Bronchial epithelial cell (primary cell): Measurements from ENCODE around the gene ANXA2. TPM values are rescaled to one million over a fixed set of nuclear protein-coding genes. Genes with fewer than 3 reads are reported as not detected.

Source experiments
- DNase-seq: peaks from one replicate; pipeline ENCODE4 v3.0.0-alpha.2; 2010; ENCODE audit warnings: low read depth
- FAIRE-seq: peaks from 2 replicates; lab custom pipeline; 2011; peaks lifted over from hg19 to GRCh38; lab: Jason Lieb, UNC
- H3K27me3 ChIP-seq: 2 replicates; pipeline ENCODE4 v1.5.1; 2011; ENCODE audit warnings: low read length; ENCODE audit not compliant: control insufficient read depth, insufficient read depth
- H3K36me3 ChIP-seq: 2 replicates; pipeline ENCODE4 v1.5.1; 2011; ENCODE audit warnings: low read length; ENCODE audit not compliant: control insufficient read depth, insufficient read depth
- H3K4me3 ChIP-seq: 2 replicates; pipeline ENCODE4 v1.5.1; 2011; ENCODE audit warnings: mild to moderate bottlenecking, low read depth, low read length, control low read depth
- CTCF ChIP-seq: IDR thresholded peaks from 2 replicates; pipeline ENCODE4 v1.5.1; 2011; ENCODE audit warnings: mild to moderate bottlenecking, moderate library complexity, low read length, control low read depth, inconsistent platforms; ENCODE audit not compliant: insufficient read depth, severe bottlenecking
- total RNA-seq: library from RNA; depleted of rRNA; stranded (reverse); fragments of >200 nt; gene quantifications from 2 replicates; pipeline ENCODE4 v1.2.1, GENCODE V29; 2014

Gene ANXA2
- total RNA-seq, 1 donor from 2014 or later = 5,325 TPM

GRCh38 chr15:60353245-60353920 is 44.4 kb downstream of the ANXA2 start:
- Histone ChIP-seq H3K27me3 (no peaks in the 10 kb centered on the region), H3K4me3 (no peak overlapping the region), H3K36me3 (peaks cover 51% of the 10 kb centered on the region)
- TF ChIP-seq CTCF = no peak
- DNase-seq (no peak), FAIRE-seq (no peak)

GRCh38 chr15:60352525-60352924 is 45.3 kb downstream of the ANXA2 start:
- FAIRE-seq (no peak), DNase-seq (no peak)
- no peak for TF ChIP-seq CTCF
- no peak overlapping the region for H3K4me3 ChIP-seq
- peaks cover 58% of the 10 kb centered on the region for H3K36me3 ChIP-seq
- no peaks in the 10 kb centered on the region for H3K27me3 ChIP-seq

- peaks cover 51% of the 10 kb centered on the region for H3K36me3 ChIP-seq
- no peak for TF ChIP-seq CTCF
- DNase-seq = no peak
- H3K27me3 ChIP-seq = no peaks in the 10 kb centered on the region
- H3K4me3 ChIP-seq = no peak overlapping the region
- FAIRE-seq = no peak
Observed at GRCh38 chr15:60351066-60351465, 46.7 kb downstream of the ANXA2 start.

- peaks cover 42% of the 10 kb centered on the region for H3K36me3 ChIP-seq
- no peak for FAIRE-seq
- no peak for TF ChIP-seq CTCF
- H3K4me3 ChIP-seq = no peak overlapping the region
- no peak for DNase-seq
- H3K27me3 ChIP-seq = no peaks in the 10 kb centered on the region
Observed at GRCh38 chr15:60350108-60350507, 47.7 kb downstream of the ANXA2 start.

- H3K36me3 ChIP-seq = peaks cover 37% of the 10 kb centered on the region
- no peak for DNase-seq
- no peak for FAIRE-seq
- H3K27me3 ChIP-seq = no peaks in the 10 kb centered on the region
- no peak overlapping the region for H3K4me3 ChIP-seq
- no peak for TF ChIP-seq CTCF
Observed at GRCh38 chr15:60349589-60349988, 48.2 kb downstream of the ANXA2 start.
